Gastrocnemius medialis (tissue), 4 donors: ENCODE results near the gene PLXNA1.

Experiments
- POLR2A ChIP-seq, 2 donors: fragments of 450-650 bp; IDR thresholded peaks; one replicate each; pipeline ENCODE4 v1.6.1; 2017; ENCODE audit warnings: antibody characterized with exemption in 2 of 2, mild to moderate bottlenecking in 2 of 2, moderate library complexity in 2 of 2
- TF ChIP-seq, protein P1 (sequence below), 5 experiments: fragments of 450-650 bp in 3 of 5; fragments of 200-600 bp in 2 of 5; sonication (generic) in 2 of 5; IDR thresholded peaks in 4 of 5; conservative IDR thresholded peaks in 1 of 5; 1 replicate in 4 of 5; 2 replicates in 1 of 5; pipeline ENCODE4 v1.5.1; 2016 to 2019; ENCODE audit warnings: antibody characterized with exemption in 5 of 5, mild to moderate bottlenecking in 3 of 5, moderate library complexity in 3 of 5

DNA sequence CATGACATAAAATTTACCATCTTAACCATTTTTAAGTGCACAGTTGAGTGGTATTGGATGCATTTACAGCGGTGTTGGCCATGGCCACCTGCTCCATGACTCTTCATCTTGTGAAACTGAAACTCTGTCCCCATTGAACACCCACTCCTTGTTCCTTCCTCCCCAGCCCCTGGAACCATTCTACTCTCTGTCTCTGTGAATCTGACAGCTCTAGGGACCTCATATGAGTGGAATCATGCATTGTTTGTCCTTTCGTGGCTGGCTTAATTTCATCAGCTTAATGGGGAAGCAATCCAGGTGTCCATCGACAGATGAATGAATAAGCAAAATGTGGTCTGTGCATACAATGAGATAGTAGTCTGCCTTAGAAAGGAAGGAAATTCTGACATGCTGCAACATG lies 42.5 kb downstream of the PLXNA1 start:
- TF ChIP-seq, protein P1, sequence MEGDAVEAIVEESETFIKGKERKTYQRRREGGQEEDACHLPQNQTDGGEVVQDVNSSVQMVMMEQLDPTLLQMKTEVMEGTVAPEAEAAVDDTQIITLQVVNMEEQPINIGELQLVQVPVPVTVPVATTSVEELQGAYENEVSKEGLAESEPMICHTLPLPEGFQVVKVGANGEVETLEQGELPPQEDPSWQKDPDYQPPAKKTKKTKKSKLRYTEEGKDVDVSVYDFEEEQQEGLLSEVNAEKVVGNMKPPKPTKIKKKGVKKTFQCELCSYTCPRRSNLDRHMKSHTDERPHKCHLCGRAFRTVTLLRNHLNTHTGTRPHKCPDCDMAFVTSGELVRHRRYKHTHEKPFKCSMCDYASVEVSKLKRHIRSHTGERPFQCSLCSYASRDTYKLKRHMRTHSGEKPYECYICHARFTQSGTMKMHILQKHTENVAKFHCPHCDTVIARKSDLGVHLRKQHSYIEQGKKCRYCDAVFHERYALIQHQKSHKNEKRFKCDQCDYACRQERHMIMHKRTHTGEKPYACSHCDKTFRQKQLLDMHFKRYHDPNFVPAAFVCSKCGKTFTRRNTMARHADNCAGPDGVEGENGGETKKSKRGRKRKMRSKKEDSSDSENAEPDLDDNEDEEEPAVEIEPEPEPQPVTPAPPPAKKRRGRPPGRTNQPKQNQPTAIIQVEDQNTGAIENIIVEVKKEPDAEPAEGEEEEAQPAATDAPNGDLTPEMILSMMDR (IDR thresholded peaks at IDR 0.05 in 4 of 5, conservative IDR thresholded peaks at IDR 0.05 in 1 of 5), result no peak
- TF ChIP-seq POLR2A (IDR thresholded peaks at IDR 0.05), result no peak
